ENCODE results near the gene KLHL22.

- TF ChIP-seq CEBPB (IDR thresholded peaks at IDR 0.05; ENCODE audit: low read depth, low read length), result no peak
- TF ChIP-seq CTCF (IDR thresholded peaks at IDR 0.05; ENCODE audit: control extremely low read depth in 1 of 3, insufficient read depth in 1 of 3, low read depth in 1 of 3, low read length in 3 of 3), result no peak
- TF ChIP-seq POLR2A (IDR thresholded peaks at IDR 0.05; ENCODE audit: control extremely low read depth in 1 of 2, low read depth in 2 of 2, low read length in 2 of 2), result no peak
- TF ChIP-seq RAD21 (IDR thresholded peaks at IDR 0.05 in 1 of 2, conservative IDR thresholded peaks at IDR 0.05 in 1 of 2; ENCODE audit: low read depth in 2 of 2, low read length in 2 of 2), result no peak
- no peak for TF ChIP-seq CBX8 (IDR thresholded peaks at IDR 0.05; ENCODE audit: borderline replicate concordance, low read depth, low read length)
- TF ChIP-seq EZH2 (IDR thresholded peaks at IDR 0.05; ENCODE audit: low read depth, low read length, severe bottlenecking), result no peak
- no peak for TF ChIP-seq CHD1 (IDR thresholded peaks at IDR 0.05; ENCODE audit: low read depth, low read length)
- no peak for TF ChIP-seq YY1 (IDR thresholded peaks at IDR 0.05; ENCODE audit: low read depth, low read length)
Observed at GRCh38 chr22:20441631-20442484, 53.7 kb downstream of the KLHL22 start.

Measured in H1 (cell line).